HT1080 (cell line): ENCODE results near the gene HAND1. TPM values are rescaled to one million over a fixed set of nuclear protein-coding genes. Genes with fewer than 3 reads are reported as not detected.

Experiments used
- total RNA-seq: library from RNA; depleted of rRNA; stranded (reverse); fragments of >200 nt; shearing (Covaris generic); gene quantifications from 2 replicates; pipeline ENCODE4 v1.2.3, GENCODE V29; 2014; rRNA removed

Gene HAND1
- total RNA-seq, 1 experiment from 2014 or later, result not detected

Other genes starting within 250 kb of the HAND1 start
- 40.4 and 49.5 TPM in 2 replicates for gene SAP30L, start 32.2 kb downstream of the HAND1 start, total RNA-seq